ENCODE data around the gene SLC25A43.
"Not testable (repeated sequence)": the region's sequence is repeated elsewhere in the genome, so short reads cannot be mapped to it uniquely, and the experiment has no call there.

The SLC25A43 gene

DNA sequence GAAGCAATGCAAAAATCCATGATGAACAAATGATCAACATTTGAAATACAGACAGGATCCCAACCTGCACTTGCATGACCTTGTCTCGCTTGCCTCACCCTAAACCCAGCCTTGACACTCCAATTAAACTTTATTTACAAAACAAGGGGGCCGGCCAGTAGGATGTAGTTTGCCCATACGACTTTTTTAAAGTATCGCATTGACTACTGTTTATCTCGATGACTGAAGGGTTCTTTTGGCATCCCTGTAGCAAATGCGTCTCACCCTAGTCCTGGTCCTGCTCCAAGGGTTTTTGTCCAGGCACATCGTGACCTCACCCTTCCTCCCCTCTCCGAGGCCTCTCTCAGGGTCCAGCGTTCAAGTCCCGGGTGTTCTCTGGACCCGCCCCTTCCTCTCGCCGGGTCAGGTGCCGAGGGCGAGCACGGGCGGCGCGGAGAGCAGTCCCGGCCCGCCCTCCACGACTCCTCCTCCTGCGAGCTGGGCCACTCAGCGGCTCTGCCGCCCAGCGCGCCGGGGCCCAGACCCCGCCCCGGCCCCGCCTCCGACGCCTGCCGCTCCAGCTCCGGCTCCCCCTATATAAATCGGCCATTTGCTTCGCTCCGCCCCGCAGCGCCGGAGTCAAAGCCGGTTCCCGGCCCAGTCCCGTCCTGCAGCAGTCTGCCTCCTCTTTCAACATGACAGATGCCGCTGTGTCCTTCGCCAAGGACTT lies 68.9 kb downstream of the SLC25A43 start, which contains the start of gene SLC25A5:
Gene SLC25A5, plus strand, starts transcription at position 603 of the 709 bp plus-strand sequence. Its CDS starts 72 bp downstream, at position 675.
- DNase-seq (ENCODE audit: low read depth in 3 of 3, low spot score in 1 of 3) = peak; percentile 44 to 70 (median 55)

DNA sequence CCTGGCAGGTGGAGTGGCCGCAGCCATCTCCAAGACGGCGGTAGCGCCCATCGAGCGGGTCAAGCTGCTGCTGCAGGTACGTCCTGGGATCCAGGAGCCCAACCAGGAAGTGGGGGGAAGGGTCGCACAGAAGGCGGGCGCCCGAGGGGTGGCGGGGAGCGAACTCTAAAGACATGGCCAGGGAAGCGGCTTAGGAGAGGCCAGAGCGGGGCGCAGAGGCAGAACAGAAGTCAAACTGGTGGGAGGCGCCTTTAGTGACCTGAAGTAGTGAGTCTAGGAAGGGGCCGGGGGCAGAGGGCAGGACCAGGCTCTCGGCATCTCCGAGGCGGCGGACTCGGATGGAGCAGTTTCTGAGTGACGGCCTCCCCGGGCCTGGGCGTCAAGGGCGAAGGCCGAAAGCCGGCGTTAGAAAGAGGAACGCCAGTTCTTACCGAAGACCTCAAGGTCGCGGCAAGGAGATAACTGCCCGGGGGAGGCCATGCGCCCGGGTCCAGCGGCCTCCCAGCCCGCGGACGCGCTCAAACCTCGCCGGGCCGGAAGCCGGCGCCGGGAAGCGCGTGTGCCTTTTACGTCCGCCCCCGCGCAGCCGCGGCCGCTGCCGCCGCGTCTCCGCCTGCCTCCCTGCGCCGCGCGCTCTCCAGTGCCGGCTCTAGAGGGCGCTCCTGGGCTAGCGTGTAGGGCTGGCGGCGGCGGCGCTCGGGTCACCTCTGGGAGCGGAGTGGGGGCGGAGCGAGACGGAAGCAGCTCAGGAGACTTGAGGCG lies 69.6 kb downstream of the SLC25A43 start:
- peak; percentile 64 to 80 (median 69) for DNase-seq (ENCODE audit: low read depth in 3 of 3, low spot score in 1 of 3)

DNA sequence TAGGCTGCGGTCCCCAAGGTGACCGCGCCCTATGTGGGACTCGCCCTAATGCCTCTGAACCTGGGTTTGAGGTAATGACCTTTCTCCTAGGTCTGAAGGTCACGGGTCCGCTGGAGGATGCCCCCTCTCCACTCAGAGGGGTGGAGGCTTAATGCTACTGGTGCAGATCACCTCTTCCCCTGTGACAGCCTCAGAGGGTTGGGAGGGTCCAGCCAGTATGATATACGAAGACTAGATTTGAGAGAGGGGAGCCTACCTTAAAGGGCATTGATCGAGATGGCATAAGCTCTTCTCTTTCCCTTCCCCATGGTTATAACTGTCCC lies 70.1 kb downstream of the SLC25A43 start:
- DNase-seq (ENCODE audit: low read depth in 3 of 3, low spot score in 1 of 3) = no peak

DNA sequence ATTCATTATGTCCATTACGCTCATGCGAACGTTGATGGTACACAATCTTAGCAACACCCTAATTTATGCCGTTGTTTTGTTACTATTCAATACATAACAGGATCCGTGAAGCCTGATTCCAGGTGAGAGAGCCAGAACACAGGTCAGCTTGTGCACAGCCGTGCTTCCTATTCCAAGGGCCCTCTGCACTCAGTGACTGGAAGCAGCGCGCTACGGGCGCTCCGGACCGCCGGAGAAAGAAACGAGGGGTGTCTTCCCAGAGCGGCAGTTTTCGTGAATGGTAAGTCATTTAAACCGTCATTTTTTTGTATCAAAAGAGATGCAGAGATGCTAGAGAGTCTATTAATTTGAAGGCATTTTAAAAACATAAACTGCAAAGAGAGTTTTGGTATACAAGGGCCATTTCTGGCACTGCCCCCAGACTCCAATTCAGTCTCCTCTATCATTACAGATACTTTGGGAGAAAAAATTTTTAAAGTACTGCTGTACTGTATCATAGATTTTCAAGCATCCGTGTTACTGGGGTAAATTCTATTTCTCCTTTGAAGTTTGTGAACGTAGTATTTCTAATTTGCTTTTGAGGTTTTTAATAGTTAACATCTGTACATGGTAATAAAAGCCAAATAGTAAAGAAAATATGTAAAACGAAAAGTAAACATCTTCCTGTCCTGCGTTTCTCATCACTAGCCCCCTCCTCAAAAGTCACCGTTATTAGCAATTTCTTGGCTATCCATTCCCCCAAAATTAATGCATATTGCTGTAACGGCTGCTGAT lies 75.7 kb downstream of the SLC25A43 start:
- DNase-seq (ENCODE audit: low read depth in 3 of 3, low spot score in 1 of 3) = no peak

DNA sequence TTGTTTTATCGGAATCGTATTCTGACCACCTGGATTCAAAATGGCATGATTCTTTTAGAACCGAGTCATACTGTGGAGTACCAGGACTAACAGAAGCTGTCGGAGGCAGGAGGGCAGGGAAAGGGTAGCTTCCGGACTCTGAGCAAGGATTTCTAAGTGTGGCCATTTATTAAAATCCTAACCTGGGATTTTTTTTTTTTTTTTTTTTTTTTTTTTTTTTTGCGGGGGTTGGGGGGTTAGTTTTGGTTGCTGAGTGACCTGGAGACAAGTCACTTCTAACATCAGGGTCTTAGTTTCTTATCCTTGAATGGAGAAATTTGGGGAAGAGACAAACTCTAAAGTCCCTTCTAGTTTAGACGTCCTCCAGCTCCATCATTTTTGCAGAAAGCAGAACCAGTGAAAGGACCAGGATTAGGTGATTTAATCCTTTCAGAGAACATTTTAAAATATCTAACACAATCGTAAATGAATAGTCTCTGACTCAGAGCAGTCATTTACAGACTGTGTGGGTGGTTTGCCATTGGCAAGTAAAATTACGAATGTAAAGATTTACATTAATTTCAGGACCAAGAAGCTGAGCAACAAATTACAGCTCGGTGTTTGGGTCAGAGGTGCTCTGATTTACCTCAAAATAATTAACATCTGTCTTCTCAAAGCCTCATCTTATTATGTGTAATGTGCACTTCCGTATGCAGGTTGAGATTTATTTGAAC lies 76.4 kb downstream of the SLC25A43 start:
- DNase-seq (ENCODE audit: low read depth in 3 of 3, low spot score in 1 of 3) = no peak

DNA sequence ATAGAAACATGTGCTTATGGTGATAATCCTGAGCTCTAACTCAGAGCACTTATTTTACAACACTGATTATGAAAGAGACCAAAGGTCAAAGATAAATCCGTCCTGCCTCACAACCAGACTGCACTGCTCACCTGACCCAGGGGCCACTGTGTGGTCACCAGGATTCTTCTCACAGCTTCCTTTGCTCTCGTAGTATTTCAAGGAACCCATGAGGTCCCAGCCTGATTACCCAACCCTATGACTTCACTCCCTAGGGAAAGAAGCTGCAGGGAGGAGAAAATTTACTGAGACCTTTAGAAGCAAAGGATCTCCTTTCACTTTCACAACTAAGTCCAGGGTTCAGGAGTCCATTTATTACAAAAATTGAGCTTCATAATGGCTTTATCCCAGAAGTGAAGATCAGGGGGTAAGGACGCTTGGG lies 78.7 kb downstream of the SLC25A43 start:
- DNase-seq (ENCODE audit: low read depth in 3 of 3, low spot score in 1 of 3) = no peak

DNA sequence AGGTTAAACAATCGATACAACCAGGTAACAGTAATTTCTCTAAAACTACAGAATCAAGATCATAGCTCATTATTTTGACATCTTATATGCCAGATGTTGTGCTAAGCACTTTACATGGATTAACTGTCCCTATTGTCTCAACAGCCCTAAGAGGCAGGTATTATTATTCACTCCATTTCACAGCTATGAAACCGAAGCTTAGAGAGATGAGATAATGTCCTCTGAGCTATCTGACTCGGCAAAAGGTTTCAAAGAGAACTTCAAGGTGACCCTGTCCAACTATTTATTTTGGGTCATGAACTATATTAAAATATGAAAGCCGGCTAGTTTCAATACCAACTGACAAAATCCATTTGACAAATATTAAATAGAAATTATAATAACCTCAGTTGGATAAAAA lies 79.4 kb downstream of the SLC25A43 start:
- DNase-seq (ENCODE audit: low read depth in 3 of 3, low spot score in 1 of 3) = no peak

DNA sequence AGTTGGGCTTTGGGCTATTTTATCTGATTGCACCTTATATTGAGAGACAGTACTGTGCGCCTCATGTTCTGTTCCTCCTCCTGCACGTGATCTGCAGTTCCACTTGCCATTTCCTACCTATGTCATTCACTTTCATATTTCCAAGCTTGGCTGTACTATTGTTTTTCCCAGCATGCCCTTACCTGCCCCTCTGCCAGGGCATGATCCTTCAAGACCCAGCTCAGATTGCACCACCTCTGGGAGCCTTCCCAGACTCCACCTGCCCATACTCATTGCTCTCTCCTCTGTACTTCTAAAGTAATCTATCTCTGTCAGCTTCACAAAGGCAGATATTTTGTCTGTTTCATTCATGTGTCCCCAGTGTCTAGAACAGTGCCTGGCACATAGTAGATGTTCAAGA lies 80.7 kb downstream of the SLC25A43 start:
- DNase-seq (ENCODE audit: low read depth in 3 of 3, low spot score in 1 of 3) = no peak

DNA sequence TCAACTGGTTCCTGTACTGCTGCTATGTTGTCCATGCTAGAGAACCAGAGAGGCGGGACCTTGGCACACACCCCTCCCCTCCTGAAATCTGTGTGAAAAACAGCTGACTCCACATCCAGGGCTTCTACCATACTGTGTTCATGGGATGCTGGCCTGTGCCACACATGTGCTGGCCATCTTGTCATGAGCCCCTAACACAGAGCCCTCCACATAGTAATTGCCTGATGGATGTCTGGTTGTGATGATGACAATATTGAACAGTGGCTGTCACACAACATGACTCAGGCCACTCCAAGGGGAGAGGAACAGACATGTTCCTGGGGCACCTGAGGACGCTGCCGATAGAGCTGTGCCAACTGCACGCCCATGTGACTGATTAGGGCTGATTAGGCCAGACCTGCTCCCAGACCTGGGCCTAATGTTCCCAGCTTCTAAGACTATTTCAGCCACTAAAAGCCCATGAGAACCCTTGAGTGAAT lies 82.2 kb downstream of the SLC25A43 start:
- no peak for DNase-seq (ENCODE audit: low read depth in 3 of 3, low spot score in 1 of 3)

DNA sequence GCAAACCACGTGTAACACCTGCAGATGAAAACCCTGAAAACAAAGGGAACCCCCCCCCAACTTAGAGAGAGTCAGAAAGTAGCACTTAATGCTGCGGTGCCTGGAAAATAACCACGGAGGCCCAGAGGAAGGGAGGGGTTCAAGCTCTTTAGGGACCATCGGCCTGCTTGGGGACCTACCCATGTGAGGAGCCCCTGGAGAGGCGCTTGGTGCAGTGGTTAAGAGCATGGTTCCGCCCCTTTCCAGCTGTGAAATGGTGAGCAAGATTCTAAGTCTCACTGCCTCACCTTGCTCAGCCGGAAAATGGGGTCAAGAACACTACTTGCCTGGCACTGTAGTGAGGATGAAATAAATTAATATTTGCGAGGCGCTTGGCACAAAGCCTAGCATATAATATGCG lies 82.9 kb downstream of the SLC25A43 start:
- DNase-seq (ENCODE audit: low read depth in 3 of 3, low spot score in 1 of 3) = no peak

DNA sequence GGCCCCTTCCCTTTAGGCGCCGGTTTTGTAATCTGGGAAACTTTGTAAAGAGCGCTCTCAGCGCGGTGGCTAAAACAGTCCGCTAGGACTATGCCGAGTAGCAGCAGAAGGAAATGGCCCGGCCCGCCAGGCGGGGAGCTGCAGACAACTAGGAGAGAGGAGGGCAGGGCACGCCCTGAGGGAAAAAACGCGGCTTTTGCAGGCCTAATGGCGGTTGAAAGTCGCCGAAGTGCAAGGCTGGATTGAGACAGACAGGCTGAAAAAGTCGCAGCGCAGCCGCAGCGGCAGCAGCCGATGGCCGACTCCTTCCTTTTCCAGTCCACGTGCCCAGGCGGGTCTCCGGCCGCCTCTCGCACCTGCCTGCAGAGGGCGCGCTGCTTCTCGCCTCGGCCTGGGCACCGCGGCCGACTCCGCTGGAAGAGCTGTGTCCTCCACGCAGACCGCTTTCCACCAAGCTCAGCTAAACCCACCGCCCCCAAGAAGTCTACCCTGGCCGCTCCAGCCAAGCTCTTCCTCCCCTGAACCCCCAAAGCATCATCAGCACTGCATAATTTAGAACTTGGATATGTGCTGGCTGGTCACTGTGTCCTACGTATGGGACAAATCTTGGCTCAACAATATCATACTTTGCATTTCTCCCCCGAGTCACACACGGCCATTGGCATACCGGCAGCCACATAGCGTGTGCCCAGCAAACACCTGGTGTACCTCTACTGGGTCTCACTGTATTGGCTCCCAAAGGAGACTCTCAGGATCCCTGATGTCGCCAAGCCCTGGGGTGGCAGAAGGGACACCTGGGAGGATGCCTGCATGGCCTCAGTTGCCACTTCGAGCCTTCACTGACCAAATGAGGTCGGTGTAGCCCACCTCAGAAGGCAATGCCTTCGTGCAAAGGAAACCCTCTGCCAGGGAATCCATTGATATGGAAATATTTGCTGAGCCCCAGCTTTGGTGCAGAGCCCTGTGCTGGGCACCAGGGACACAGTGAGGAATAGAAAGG lies 83.6 kb downstream of the SLC25A43 start:
- DNase-seq (ENCODE audit: low read depth in 3 of 3, low spot score in 1 of 3) = peak in 2 of 3 donors; percentile 27 to 48

DNA sequence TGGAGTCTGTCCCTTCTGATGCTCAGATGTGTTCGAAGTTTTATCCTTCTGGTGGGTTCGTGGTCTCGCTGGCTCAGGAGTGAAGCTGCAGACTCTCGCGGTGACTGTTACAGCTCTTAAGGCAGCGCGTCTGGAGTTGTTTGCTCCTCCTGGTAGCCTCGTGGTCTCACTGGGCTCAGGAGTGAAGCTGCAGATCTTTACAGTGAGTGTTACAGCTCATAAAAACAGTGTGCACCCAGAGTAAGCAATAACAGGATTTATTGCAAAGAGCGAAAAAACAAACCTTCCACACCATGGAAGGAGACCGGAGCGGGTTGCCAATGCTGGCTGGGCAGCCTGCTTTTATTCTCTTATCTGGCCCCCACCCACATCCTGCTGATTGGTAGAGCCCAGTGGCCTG lies 87.6 kb downstream of the SLC25A43 start:
- DNase-seq (ENCODE audit: low read depth in 3 of 3, low spot score in 1 of 3) = no peak

DNA sequence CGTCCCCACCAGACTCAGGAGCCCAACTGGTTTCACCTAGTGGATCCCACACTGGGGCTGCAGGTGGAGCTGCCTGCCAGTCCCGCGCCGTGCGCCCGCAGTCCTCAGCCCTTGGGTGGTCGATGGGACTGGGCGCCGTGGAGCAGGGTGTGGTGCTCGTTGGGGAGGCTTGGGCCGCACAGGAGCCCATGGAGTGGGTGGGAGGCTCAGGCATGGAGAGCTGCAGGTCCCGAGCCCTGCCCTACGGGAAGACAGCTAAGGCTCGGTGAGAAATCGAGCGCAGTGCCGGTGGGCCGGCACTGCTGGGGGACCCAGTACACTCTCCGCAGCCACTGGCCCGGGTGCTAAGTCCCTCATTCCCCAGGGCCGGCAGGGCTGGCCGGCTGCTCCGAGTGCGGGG lies 88.6 kb downstream of the SLC25A43 start:
- not testable (repeated sequence) for DNase-seq (ENCODE audit: low read depth in 3 of 3, low spot score in 1 of 3)

DNA sequence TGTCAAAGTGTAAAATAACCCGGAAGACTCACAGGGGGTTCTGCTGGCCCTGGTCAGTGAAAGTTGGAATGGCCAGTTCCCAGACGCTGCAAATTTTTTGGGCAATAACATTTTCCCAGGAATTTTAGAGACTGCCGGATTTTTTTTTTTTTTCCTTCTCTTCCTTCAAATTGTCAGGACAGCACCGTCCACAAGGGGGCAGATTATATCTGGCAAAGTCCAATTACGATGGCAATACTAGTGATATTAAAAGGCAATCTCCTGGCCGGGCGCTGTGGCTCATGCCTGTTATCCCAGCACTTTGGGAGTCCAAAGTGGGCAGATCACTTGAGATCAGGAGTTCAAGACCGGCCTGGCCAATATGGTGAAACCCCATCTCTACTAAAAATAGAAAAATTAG lies 89.6 kb downstream of the SLC25A43 start:
- DNase-seq (ENCODE audit: low read depth in 3 of 3, low spot score in 1 of 3) = peak in 1 of 3 donors; percentile 9

DNA sequence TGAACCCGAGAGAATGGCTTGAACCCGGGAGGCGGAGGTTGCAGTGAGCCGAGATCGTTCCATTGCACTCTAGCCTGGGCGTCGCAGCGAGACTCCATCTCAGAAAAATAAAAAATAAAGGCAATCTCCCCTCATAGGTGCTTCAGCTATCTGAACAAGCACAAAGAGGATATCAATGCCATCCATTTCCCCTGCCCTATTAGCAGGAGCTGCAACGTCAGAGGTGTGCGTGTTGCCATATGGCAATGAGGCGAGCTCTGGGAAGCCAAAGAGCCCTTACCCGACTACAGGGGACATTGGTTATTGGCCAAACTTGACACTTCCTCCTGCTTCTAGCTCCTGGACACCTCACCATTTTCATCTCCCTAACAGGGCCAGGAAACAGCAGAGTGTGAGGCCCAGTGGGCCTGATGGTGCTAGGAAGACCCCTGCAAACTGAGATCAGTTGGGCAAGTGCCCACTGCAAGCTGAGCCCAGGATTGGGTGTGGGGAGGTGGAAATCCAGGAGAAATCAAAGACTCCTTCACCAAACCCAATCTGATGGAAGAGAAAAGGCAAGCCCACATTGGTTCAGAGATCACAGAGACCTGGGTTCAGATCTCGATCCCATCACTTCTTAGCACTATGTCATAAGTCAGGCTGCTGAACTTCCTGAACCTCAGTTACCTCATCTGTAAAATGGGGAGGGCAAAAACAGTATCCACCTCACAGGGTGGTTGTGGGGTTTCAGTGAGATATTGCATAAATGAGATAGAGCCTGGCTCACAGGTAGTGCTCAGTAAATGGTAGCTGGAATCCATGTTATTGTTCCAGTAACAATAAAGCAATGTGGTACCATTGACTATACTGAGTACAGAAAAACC lies 90.3 kb downstream of the SLC25A43 start:
- no peak for DNase-seq (ENCODE audit: low read depth in 3 of 3, low spot score in 1 of 3)

DNA sequence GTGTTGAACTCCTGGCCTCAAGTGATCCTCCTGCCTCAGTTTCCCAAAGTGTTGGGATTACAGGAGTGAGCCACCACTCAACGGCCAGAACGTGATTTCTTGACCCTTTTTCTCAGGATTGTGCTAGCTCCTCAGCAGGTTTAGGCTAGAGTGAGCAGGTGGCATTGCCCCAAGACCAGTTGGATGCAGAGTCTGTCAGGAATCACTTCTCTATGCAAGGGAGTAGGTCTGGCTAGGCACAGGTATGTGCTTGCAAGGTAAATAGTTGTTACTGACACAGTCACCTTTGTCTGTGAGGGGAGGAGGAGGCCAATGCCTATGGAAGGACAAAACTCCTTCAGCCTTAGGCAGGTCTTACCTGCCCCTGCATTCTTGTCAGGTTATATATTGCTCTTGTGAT lies 93.3 kb downstream of the SLC25A43 start:
- DNase-seq (ENCODE audit: low read depth in 3 of 3, low spot score in 1 of 3) = no peak

DNA sequence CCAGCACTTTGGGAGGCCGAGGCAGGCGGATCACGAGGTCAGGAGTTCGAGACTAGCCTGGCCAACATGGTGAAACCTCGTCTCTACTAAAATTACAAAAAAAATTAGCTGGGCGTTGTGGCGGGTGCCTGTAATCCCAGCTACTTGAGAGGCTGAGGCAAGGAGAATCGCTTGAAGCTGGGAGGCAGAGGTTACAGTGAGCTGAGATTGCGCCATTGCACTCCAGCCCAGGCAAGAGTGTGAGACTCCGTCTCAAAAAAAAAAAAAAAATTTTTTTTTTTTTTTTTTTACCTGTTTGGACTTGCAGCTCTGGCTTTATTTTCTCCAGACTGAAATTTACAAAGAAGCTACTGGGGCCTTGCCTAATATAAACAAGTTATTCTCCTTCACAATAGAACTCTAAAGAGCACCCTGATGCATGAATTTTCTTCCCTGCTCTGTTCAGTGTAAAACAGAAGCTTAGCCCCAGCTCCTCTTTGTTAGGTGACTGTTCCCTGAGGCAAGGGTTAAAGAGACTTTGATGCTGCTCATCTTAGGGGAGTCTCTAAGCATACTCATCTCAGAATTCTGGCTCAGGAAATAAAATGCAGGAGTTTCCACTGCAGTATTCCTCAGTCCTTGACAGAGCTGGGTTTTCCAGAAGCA lies 94.8 kb downstream of the SLC25A43 start:
- DNase-seq (ENCODE audit: low read depth in 3 of 3, low spot score in 1 of 3) = not testable (repeated sequence)

All from stimulated activated CD4-positive, alpha-beta T cell treated with anti-CD3 and anti-CD28 coated beads, TNF-alpha, amount 100 ng/mL, for 1 hour (primary cell).